Upper lobe of left lung (tissue), 6 donors: ENCODE data around the gene FMNL2. TPM values are rescaled to one million over a fixed set of nuclear protein-coding genes. Genes with fewer than 3 reads are reported as not detected.

ENCODE experiments used
- ATAC-seq, 2 donors: fragments of 200-7000 bp; cut with Tn5 transposase; one replicate each; pipeline ENCODE4 v1.9.1; 2022; ENCODE audit warnings: mild to moderate bottlenecking in 2 of 2, moderate library complexity in 2 of 2; ENCODE audit not compliant: low FRiP score in 2 of 2
- DNase-seq, 2 donors: peaks; one replicate each; pipeline ENCODE4 v3.0.0-alpha.2; 2019 to 2020
- H3K27ac ChIP-seq, 4 donors: fragments of 200-600 bp; sonication (generic); one replicate each; pipeline ENCODE4 v1.5.1; 2016 to 2019
- H3K27me3 ChIP-seq, 4 donors: fragments of 200-600 bp; sonication (generic); one replicate each; pipeline ENCODE4 v1.5.1; 2017 to 2019
- H3K36me3 ChIP-seq, 4 donors: fragments of 200-600 bp; sonication (generic); one replicate each; pipeline ENCODE4 v1.5.1; 2016 to 2019
- H3K4me1 ChIP-seq, 4 donors: fragments of 200-600 bp; sonication (generic); one replicate each; pipeline ENCODE4 v1.5.1; 2018 to 2019
- H3K4me3 ChIP-seq, 4 donors: fragments of 200-600 bp; sonication (generic); one replicate each; pipeline ENCODE4 v1.5.1; 2017 to 2019; ENCODE audit warnings: mild to moderate bottlenecking in 2 of 4, moderate library complexity in 1 of 4
- H3K9me3 ChIP-seq, 4 donors: fragments of 200-600 bp; sonication (generic); one replicate each; pipeline ENCODE4 v1.5.1; 2018 to 2019
- CTCF ChIP-seq, 6 experiments: fragments of 450-650 bp in 4 of 6; fragments of 200-600 bp in 2 of 6; sonication (generic) in 2 of 6; IDR thresholded peaks; one replicate each; pipeline ENCODE4 v1.5.1; 2016 to 2019; ENCODE audit warnings: antibody characterized with exemption in 6 of 6
- EP300 ChIP-seq, 4 donors: sonication (generic); formaldehyde crosslinking; IDR thresholded peaks; one replicate each; pipeline ENCODE4 v1.5.1; 2017; ENCODE audit warnings: antibody characterized with exemption in 4 of 4, control low read depth in 2 of 4
- POLR2A ChIP-seq, 4 donors: fragments of 450-650 bp; IDR thresholded peaks; one replicate each; pipeline ENCODE4 v1.5.1; 2016 to 2017; ENCODE audit warnings: antibody characterized with exemption in 4 of 4, mild to moderate bottlenecking in 2 of 4
- POLR2AphosphoS5 ChIP-seq, 2 donors: sonication (generic); formaldehyde crosslinking; IDR thresholded peaks; one replicate each; pipeline ENCODE4 v1.5.1; 2017; ENCODE audit warnings: antibody characterized with exemption in 2 of 2
- WGBS, 2 donors: methylation state at CpG; one replicate each; pipeline ENCODE4 v1.1.5; 2017 to 2018; 5-methylcytosine and 5-hydroxymethylcytosine counted together
- total RNA-seq, 6 donors: library from RNA; depleted of rRNA in 4 of 6; stranded (reverse); fragments of >200 nt in 4 of 6; gene quantifications; one replicate each; pipeline versions ENCODE4 v1.1.0 to v1.2.1, GENCODE V29; 2016 to 2021
- donor health status: DM: no; HTN: no; CAD: no; lungs with moderate emphysema.
- donor health status: DM: no; HTN: yes; CAD: no; lungs with severe emphysema.

FMNL2 gene
- total RNA-seq, 6 donors from 2014 or later: 49.9 to 160 (median 66.9) TPM

- no peak for TF ChIP-seq EP300 (IDR thresholded peaks at IDR 0.05)
- no peak for TF ChIP-seq POLR2A (IDR thresholded peaks at IDR 0.05)
- no peak for TF ChIP-seq POLR2AphosphoS5 (IDR thresholded peaks at IDR 0.05)
- no peak for TF ChIP-seq CTCF (IDR thresholded peaks at IDR 0.05)
- no peaks in the 10 kb centered on the region for H3K27me3 ChIP-seq
- H3K4me3 ChIP-seq: no peak overlapping the region
- WGBS, 2 donors: 42 to 65% methylated on average over 2 of the region's 2 CpGs
- ATAC-seq (no peak), DNase-seq (no peak)
- peaks cover 5 to 26% (median 14%) of the 10 kb centered on the region in 4 donors for H3K4me1 ChIP-seq
- no peaks in the 10 kb centered on the region for H3K36me3 ChIP-seq
- no peaks in the 10 kb centered on the region for H3K9me3 ChIP-seq
- no peak overlapping the region for H3K27ac ChIP-seq
Observed at GRCh38 chr2:152493945-152494528, 159.1 kb downstream of the FMNL2 start.

- H3K36me3 ChIP-seq: no peaks in the 10 kb centered on the region
- DNase-seq (no peak), ATAC-seq (no peak)
- 96 to 98% methylated on average over 3 of the region's 3 CpGs for WGBS, 2 donors
- no peaks in the 10 kb centered on the region for H3K27me3 ChIP-seq
- no peak overlapping the region for H3K4me3 ChIP-seq
- no peaks in the 10 kb centered on the region for H3K9me3 ChIP-seq
- TF ChIP-seq EP300 (IDR thresholded peaks at IDR 0.05) (no peak), POLR2AphosphoS5 (IDR thresholded peaks at IDR 0.05) (no peak), POLR2A (IDR thresholded peaks at IDR 0.05) (no peak), CTCF (IDR thresholded peaks at IDR 0.05) (no peak)
- peaks cover 6 to 20% (median 12%) of the 10 kb centered on the region in 4 donors for H3K4me1 ChIP-seq
- no peak overlapping the region for H3K27ac ChIP-seq
Observed at GRCh38 chr2:152496371-152496770, 161.4 kb downstream of the FMNL2 start.

DNA sequence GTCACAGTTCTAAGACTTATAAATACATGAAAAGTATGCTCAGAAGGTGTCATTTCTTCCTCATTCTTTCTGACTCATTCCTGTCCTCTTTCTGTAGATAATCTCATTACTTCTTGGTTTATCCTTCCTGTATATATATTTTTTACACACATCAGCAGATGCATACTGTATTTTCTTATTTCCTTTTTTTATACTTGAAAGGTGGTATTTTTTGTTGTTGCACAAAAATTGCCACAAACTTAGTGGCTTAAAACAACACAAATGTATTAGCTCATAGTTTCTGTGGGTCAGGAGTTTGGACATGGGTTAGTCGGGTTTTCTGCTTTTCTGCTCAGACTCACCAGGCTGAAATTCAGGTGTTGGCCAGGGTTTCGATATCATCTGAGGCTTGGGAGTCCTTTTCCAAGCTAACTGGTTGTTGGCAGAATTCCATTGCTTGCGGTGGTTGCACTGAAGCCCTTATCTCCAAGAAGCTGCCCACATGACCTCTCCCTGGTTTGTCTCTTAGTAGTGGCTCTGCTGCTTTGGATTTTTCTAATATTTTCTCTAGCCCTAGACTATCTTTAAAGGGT is 162.6 kb downstream of the FMNL2 start:
- no peaks in the 10 kb centered on the region for H3K27me3 ChIP-seq
- TF ChIP-seq EP300 (IDR thresholded peaks at IDR 0.05): peak in 1 of 4 donors; percentile 40
- TF ChIP-seq POLR2AphosphoS5 (IDR thresholded peaks at IDR 0.05): no peak
- no peaks in the 10 kb centered on the region for H3K36me3 ChIP-seq
- WGBS, 2 donors: 49 to 52% methylated on average over 3 of the region's 3 CpGs
- H3K9me3 ChIP-seq: no peaks in the 10 kb centered on the region
- H3K4me1 ChIP-seq: peaks cover 6 to 19% (median 12%) of the 10 kb centered on the region in 4 donors
- H3K4me3 ChIP-seq: no peak overlapping the region
- peak in 1 of 2 donors; percentile 60 for DNase-seq
- peak in 1 of 2 donors; percentile 22 for ATAC-seq
- H3K27ac ChIP-seq: peak overlapping the region in 2 of 4 donors; percentile 12 to 76

DNA sequence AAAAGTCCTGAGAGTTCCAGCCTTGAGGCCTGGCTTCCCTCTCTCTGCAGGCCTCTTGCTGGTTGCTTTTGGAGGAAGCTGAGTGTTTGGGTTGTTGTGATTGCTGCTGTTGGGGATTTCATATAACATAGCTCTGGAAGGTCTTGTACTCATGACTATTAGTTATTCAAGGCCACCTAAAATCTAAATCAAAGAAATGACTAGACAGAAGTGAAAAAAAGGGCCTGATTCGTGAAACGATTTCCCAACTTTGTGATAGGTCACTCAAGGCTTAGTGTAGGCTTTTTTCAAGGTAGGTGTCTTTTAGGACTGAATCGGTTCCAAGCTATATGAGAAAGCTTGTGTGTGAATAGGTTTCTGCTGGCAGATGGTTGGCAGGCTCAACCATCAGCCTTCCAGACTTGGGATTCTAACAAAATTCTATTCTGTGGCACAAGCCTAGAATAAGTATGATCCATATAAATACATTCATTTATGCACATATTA is 164.4 kb downstream of the FMNL2 start:
- no peak for TF ChIP-seq POLR2AphosphoS5 (IDR thresholded peaks at IDR 0.05)
- no peak for TF ChIP-seq EP300 (IDR thresholded peaks at IDR 0.05)
- TF ChIP-seq CTCF (IDR thresholded peaks at IDR 0.05): no peak
- TF ChIP-seq POLR2A (IDR thresholded peaks at IDR 0.05): no peak
- Histone ChIP-seq H3K27me3 (no peaks in the 10 kb centered on the region), H3K4me3 (no peak overlapping the region), H3K9me3 (no peaks in the 10 kb centered on the region), H3K36me3 (no peaks in the 10 kb centered on the region), H3K4me1 (peaks cover 3 to 11% (median 6%) of the 10 kb centered on the region in 4 donors), H3K27ac (peak overlapping the region in 3 of 4 donors; percentile 32 to 76 (median 50))
- no peak for ATAC-seq
- WGBS, 2 donors: 85 to 92% methylated on average over 3 of the region's 3 CpGs
- DNase-seq: no peak

GRCh38 chr2:152499896-152500735 is 165.1 kb downstream of the FMNL2 start:
- Histone ChIP-seq H3K9me3 (no peaks in the 10 kb centered on the region), H3K36me3 (no peaks in the 10 kb centered on the region), H3K4me3 (no peak overlapping the region), H3K27ac (peak overlapping the region in 3 of 4 donors; percentile 32 to 76 (median 50)), H3K27me3 (no peaks in the 10 kb centered on the region), H3K4me1 (peaks cover 3 to 11% (median 7%) of the 10 kb centered on the region in 4 donors)
- TF ChIP-seq EP300 (IDR thresholded peaks at IDR 0.05): peak in 2 of 4 donors; percentile 6 to 25
- TF ChIP-seq CTCF (IDR thresholded peaks at IDR 0.05): no peak
- TF ChIP-seq POLR2AphosphoS5 (IDR thresholded peaks at IDR 0.05): no peak
- no peak for TF ChIP-seq POLR2A (IDR thresholded peaks at IDR 0.05)
- no peak for DNase-seq
- 85 to 87% methylated on average over 14 of the region's 14 CpGs for WGBS, 2 donors
- ATAC-seq: peak; percentile 35 to 93
